ENCODE data around the gene CTCFL. TPM values are rescaled to one million over a fixed set of nuclear protein-coding genes. Genes with fewer than 3 reads are reported as not detected.
"Not testable (repeated sequence)": the region's sequence is repeated elsewhere in the genome, so short reads cannot be mapped to it uniquely, and the experiment has no call there.

The CTCFL gene
- total RNA-seq, 1 experiment from 2014 or later: not detected

DNA sequence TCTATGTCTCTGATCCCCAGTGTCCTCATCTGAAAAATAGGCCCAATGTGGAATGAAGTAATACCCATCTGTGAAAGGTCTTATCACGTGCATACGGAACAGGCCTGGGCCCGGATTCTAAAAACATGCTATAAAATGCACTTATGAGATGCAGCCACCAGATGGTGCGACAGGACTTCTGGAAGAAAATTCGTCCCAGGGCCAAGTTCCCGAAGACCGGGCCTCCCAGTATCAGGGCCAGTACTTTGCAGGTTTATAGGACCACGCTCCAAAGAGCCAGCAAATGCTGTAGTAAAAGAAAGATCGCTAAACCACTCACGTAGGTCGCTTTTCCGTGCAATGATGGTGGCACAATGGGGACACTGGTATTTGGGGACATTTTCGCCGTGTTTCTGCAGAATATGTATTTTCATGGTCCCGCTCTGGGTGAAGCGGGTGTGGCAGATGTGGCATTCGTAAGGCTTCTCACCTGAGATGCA, 10.6 kb downstream of the CTCFL start:
- H3K4me3 Mint-ChIP-seq (ENCODE audit: low read depth, unreplicated experiment): no peak overlapping the region
- H3K27ac Mint-ChIP-seq (ENCODE audit: unreplicated experiment): no peak overlapping the region
- H3K4me1 Mint-ChIP-seq (ENCODE audit: low read depth, unreplicated experiment): no peaks in the 10 kb centered on the region
- TF ChIP-seq, protein P1, sequence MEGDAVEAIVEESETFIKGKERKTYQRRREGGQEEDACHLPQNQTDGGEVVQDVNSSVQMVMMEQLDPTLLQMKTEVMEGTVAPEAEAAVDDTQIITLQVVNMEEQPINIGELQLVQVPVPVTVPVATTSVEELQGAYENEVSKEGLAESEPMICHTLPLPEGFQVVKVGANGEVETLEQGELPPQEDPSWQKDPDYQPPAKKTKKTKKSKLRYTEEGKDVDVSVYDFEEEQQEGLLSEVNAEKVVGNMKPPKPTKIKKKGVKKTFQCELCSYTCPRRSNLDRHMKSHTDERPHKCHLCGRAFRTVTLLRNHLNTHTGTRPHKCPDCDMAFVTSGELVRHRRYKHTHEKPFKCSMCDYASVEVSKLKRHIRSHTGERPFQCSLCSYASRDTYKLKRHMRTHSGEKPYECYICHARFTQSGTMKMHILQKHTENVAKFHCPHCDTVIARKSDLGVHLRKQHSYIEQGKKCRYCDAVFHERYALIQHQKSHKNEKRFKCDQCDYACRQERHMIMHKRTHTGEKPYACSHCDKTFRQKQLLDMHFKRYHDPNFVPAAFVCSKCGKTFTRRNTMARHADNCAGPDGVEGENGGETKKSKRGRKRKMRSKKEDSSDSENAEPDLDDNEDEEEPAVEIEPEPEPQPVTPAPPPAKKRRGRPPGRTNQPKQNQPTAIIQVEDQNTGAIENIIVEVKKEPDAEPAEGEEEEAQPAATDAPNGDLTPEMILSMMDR (IDR thresholded peaks at IDR 0.05; ENCODE audit: unreplicated experiment): peak; percentile 82
- BruUV-seq (replicated peaks): no TSS peak
- CTCF ChIA-PET: interaction anchor here (1.8 kb wide), 1 partner anchor 81 kb away, joined by 18 read pairs; no protein-coding TSS in a partner anchor
- no peaks in the 10 kb centered on the region for H3K9me3 Mint-ChIP-seq (ENCODE audit: low read depth, unreplicated experiment)
- H3K36me3 Mint-ChIP-seq (ENCODE audit: insufficient read depth, unreplicated experiment): no peaks in the 10 kb centered on the region
- DNase-seq: peak; percentile 79
- H3K27me3 Mint-ChIP-seq (ENCODE audit: unreplicated experiment): peaks cover 55% of the 10 kb centered on the region
- intact Hi-C loops (cut with micrococcal nuclease; ENCODE audit: unreplicated experiment): loop anchor here (1.0 kb wide), 2 partner anchors 80 to 696 kb away; no protein-coding TSS in a partner anchor

DNA sequence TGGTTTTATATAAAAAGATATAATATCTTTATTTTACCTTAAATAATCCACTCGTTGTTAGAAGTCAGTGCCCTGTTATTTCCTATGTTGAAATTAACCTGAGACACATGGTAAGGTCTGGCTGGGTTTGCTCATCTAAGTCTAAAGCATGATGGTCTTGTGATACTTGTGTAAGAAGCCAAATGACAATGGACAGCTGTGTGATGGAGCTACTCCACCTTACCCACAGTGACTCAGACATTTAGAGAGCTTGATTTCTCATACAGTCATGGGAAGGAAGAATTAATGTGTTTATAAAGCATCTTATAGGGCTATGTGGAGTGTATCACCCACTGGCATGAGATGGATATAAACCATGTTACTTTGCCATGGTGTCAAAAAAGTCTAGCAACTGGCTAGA, 11.7 kb downstream of the CTCFL start:
- no peak for DNase-seq
- CTCF ChIA-PET: interaction anchor here (1.2 to 1.8 kb wide), 2 partner anchors 79 to 82 kb away, joined by 4 to 18 read pairs; no protein-coding TSS in a partner anchor

DNA sequence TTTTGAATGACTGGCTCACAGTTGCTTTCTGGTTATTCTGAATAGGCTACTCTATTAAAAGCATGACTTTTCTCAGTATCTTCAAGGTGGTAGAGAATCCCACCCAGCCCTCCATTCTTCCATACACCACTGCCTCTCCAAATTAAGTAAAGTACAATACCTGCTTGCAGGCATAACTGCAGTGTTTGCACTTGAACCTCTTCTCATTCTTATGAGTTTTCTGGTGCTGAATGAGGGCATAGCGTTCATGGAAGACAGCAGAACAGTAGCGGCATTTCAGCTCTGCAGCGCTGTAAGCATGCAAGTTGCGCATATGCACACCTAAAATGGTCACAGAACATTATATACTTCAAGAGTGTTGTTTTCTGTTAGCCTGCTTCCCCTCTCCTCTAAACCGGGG, 12.5 kb downstream of the CTCFL start:
- CTCF ChIA-PET: interaction anchor here (1.2 kb wide), 1 partner anchor 80 kb away, joined by 4 read pairs; no protein-coding TSS in a partner anchor
- H3K4me1 Mint-ChIP-seq (ENCODE audit: low read depth, unreplicated experiment): no peaks in the 10 kb centered on the region
- TF ChIP-seq, protein P1 (IDR thresholded peaks at IDR 0.05; ENCODE audit: unreplicated experiment): no peak
- DNase-seq: no peak
- H3K4me3 Mint-ChIP-seq (ENCODE audit: low read depth, unreplicated experiment): no peak overlapping the region
- no peaks in the 10 kb centered on the region for H3K36me3 Mint-ChIP-seq (ENCODE audit: insufficient read depth, unreplicated experiment)
- no peak overlapping the region for H3K27ac Mint-ChIP-seq (ENCODE audit: unreplicated experiment)
- H3K9me3 Mint-ChIP-seq (ENCODE audit: low read depth, unreplicated experiment): no peaks in the 10 kb centered on the region
- intact Hi-C loops (cut with micrococcal nuclease; ENCODE audit: unreplicated experiment): no loop called here
- BruUV-seq (replicated peaks): no TSS peak
- H3K27me3 Mint-ChIP-seq (ENCODE audit: unreplicated experiment): peaks cover 64% of the 10 kb centered on the region

More for the DNA sequence above, 11.7 kb downstream of the CTCFL start:
- H3K9me3 Mint-ChIP-seq (ENCODE audit: low read depth, unreplicated experiment): no peaks in the 10 kb centered on the region
- TF ChIP-seq, protein P1 (IDR thresholded peaks at IDR 0.05; ENCODE audit: unreplicated experiment): no peak
- H3K36me3 Mint-ChIP-seq (ENCODE audit: insufficient read depth, unreplicated experiment): no peaks in the 10 kb centered on the region
- no peak overlapping the region for H3K4me3 Mint-ChIP-seq (ENCODE audit: low read depth, unreplicated experiment)
- no peak overlapping the region for H3K27ac Mint-ChIP-seq (ENCODE audit: unreplicated experiment)
- intact Hi-C loops (cut with micrococcal nuclease; ENCODE audit: unreplicated experiment): no loop called here
- H3K27me3 Mint-ChIP-seq (ENCODE audit: unreplicated experiment): peaks cover 58% of the 10 kb centered on the region
- H3K4me1 Mint-ChIP-seq (ENCODE audit: low read depth, unreplicated experiment): no peaks in the 10 kb centered on the region
- no TSS peak for BruUV-seq (replicated peaks)

DNA sequence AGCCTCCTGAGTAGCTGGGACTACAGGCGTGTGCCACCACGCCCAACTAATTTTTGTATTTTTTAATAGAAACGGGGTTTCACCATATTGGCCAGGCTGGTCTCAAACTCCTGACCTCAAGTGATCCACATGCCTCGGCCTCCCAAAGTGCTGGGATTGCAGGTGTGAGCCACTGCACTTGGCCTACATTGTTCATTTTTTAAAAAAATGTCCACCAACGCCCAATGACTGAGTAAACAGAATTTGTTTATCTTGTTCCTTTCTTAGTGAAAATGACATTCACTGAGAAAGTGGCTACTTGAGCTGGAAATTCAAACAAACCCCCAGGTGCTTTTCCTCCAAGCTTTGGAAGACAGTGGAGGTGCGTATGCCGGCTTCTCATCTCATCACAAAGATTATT, 13.2 kb downstream of the CTCFL start:
- BruUV-seq (replicated peaks); DNase-seq; H3K36me3 Mint-ChIP-seq (ENCODE audit: insufficient read depth, unreplicated experiment); H3K4me3 Mint-ChIP-seq (ENCODE audit: low read depth, unreplicated experiment); intact Hi-C loops (cut with micrococcal nuclease; ENCODE audit: unreplicated experiment); H3K4me1 Mint-ChIP-seq (ENCODE audit: low read depth, unreplicated experiment); H3K27ac Mint-ChIP-seq (ENCODE audit: unreplicated experiment); H3K9me3 Mint-ChIP-seq (ENCODE audit: low read depth, unreplicated experiment): not testable (repeated sequence)
- peaks cover 57% of the 10 kb centered on the region for H3K27me3 Mint-ChIP-seq (ENCODE audit: unreplicated experiment)
- CTCF ChIA-PET: interaction anchor here (0.7 to 1.0 kb wide), 2 partner anchors 10 to 84 kb away, joined by 3 to 5 read pairs; no protein-coding TSS in a partner anchor

DNA sequence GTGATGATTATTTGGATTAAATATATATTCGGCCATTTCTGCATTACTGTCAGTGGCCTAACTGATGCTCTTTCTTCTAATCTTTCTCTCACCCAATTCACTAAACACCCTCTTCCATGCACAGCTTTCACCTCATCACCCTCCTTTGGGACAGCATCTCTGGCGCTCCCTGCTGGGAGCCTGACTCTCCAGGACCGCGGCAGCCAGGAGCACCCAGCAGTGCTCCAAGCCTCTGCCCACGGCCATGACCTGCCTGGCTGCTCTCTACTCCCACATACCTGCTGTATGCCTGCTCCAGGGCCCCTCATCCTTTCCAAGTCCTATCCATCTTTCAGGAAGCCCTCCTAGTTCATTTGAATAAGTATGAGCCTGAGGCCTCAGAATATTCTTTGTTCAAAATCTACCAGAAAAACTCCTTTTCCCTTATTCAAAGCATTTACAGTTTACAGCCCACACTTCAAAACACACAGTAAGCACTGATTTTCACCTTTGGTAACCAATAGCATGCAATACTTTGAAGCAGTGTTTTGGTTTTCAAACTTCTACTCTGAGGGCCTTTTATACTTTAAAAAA, 15.2 kb downstream of the CTCFL start:
- H3K36me3 Mint-ChIP-seq (ENCODE audit: insufficient read depth, unreplicated experiment): no peaks in the 10 kb centered on the region
- intact Hi-C loops (cut with micrococcal nuclease; ENCODE audit: unreplicated experiment): no loop called here
- no peaks in the 10 kb centered on the region for H3K9me3 Mint-ChIP-seq (ENCODE audit: low read depth, unreplicated experiment)
- TF ChIP-seq, protein P1 (IDR thresholded peaks at IDR 0.05; ENCODE audit: unreplicated experiment): peak; percentile 72
- no peak overlapping the region for H3K4me3 Mint-ChIP-seq (ENCODE audit: low read depth, unreplicated experiment)
- BruUV-seq (replicated peaks): no TSS peak
- CTCF ChIA-PET: interaction anchor here (0.5 to 1.2 kb wide), 2 partner anchors 11 to 28 kb away, joined by 3 to 4 read pairs; no protein-coding TSS in a partner anchor
- H3K27me3 Mint-ChIP-seq (ENCODE audit: unreplicated experiment): peaks cover 55% of the 10 kb centered on the region
- H3K27ac Mint-ChIP-seq (ENCODE audit: unreplicated experiment): no peak overlapping the region
- DNase-seq: peak; percentile 77
- no peaks in the 10 kb centered on the region for H3K4me1 Mint-ChIP-seq (ENCODE audit: low read depth, unreplicated experiment)

Data from Calu3 (cell line).